Fibroblast of mammary gland (primary cell): ENCODE measurements around the gene MAP3K5.

Source experiments
- DNase-seq: peaks from one replicate; pipeline ENCODE4 v3.0.0-alpha.2; 2010; ENCODE audit warnings: low read depth
- H3K4me3 ChIP-seq: 2 replicates; pipeline ENCODE4 v1.5.1; 2011; ENCODE audit warnings: low read depth, mild to moderate bottlenecking, low read length, moderate library complexity; ENCODE audit not compliant: control insufficient read depth
- CTCF ChIP-seq: conservative IDR thresholded peaks from 2 replicates; pipeline ENCODE4 v1.5.1; 2011; ENCODE audit warnings: low read depth, low read length, inconsistent platforms; ENCODE audit not compliant: control insufficient read depth, insufficient read depth

The MAP3K5 gene

GRCh38 chr6:136535880-136536650, 256.2 kb downstream of the MAP3K5 start:
- DNase-seq, result no peak
- no peak for TF ChIP-seq CTCF

DNA sequence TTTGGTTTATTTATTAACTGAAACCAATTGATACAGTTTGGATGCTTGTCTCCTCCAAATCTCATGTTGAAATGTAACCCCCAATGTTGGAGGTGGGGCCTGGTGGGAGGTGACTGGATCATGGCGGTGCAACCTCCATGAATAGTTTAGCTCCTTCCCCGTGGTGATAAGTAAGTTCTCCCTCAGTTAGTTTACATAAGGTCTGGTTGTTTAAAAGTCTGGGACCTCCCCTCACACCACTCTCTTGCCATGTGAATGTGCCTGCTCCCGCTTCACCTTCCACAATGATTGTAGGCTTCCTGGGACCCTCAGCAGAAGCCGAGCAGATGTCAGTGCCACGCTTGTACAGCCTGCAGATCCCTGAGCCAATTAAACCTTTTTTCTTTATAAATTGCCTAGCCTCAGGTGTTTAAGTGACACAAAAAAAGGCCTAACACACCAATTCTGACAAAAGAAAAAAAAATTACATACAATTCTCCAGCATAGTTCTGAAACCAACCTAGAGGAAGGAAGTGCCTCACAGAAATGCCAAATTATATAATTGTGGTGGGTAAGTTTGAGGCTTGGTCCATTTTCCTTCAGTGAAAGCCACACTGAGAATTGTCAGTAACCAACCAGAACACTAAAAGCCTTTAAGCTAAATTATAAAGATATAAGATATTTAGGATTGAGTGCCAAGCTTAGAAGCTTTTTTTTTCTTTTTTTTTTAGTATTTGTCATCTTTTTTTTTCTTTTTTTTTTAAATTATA, 257.1 kb downstream of the MAP3K5 start:
- TF ChIP-seq CTCF, result no peak
- no peak for DNase-seq
- H3K4me3 ChIP-seq, result no peak overlapping the region

More at GRCh38 chr6:136535880-136536650, 256.2 kb downstream of the MAP3K5 start:
- no peak overlapping the region for H3K4me3 ChIP-seq

- no peak for DNase-seq
- H3K4me3 ChIP-seq, result no peak overlapping the region
- no peak for TF ChIP-seq CTCF
These were observed 258.0 kb downstream of the MAP3K5 start for GRCh38 chr6:136534268-136534667.

- no peak for DNase-seq
- H3K4me3 ChIP-seq, result no peak overlapping the region
- no peak for TF ChIP-seq CTCF
These were observed 258.8 kb downstream of the MAP3K5 start for GRCh38 chr6:136533487-136533886.

DNA sequence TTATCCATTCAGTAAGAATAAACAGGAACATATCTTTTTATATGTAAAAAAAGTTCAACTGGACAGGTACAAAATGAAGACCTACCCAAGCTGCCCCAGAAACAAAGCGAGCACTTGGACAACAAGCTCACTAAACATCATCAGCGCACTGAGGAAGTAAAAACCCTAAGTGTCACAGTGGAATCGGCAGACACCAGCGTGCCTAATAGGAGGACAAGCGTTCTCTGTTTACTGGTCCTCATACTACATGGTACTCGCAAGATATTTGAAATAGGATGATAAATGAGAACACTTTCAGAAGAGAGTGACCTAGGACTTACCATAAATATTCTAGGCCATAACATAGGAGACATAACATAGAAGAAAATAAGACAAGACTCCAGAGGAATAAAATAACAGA, 260.2 kb downstream of the MAP3K5 start:
- TF ChIP-seq CTCF, result no peak
- H3K4me3 ChIP-seq, result no peak overlapping the region
- DNase-seq, result no peak

DNA sequence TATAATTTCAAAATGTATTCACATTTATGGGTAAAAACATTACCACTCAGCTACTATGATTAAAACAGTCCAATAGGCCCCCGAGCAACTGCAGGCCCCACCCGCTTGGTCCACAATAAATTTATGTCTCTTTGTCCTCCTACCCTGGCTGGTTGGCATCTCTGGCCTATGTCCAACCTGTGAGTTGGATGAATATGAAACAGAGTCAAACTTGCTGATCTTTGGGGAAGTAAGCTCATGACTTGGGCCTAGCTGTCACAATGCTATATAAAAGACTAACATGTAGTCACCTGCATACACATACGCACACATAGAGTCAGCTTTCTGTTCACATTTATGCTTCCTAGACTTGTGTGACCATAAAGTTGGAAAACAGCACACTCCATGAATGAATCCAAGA, 262.6 kb downstream of the MAP3K5 start:
- no peak for TF ChIP-seq CTCF
- no peak for DNase-seq
- no peak overlapping the region for H3K4me3 ChIP-seq
